Activated CD4-positive, alpha-beta T cell treated with anti-CD3 and anti-CD28 coated beads, Interleukin-2, amount 50 U/mL, for 1 hour (primary cell): ENCODE results near the gene MUTYH.
"Not testable (repeated sequence)": the region's sequence is repeated elsewhere in the genome, so short reads cannot be mapped to it uniquely, and the experiment has no call there.

ENCODE experiments used
- DNase-seq: peaks from one replicate; pipeline ENCODE4 v3.0.0-alpha.2; 2020

The MUTYH gene

GRCh38 chr1:45317166-45317565 lies 23.1 kb downstream of the MUTYH start:
- no peak for DNase-seq

GRCh38 chr1:45314266-45314665 lies 26.0 kb downstream of the MUTYH start:
- DNase-seq: no peak

DNA sequence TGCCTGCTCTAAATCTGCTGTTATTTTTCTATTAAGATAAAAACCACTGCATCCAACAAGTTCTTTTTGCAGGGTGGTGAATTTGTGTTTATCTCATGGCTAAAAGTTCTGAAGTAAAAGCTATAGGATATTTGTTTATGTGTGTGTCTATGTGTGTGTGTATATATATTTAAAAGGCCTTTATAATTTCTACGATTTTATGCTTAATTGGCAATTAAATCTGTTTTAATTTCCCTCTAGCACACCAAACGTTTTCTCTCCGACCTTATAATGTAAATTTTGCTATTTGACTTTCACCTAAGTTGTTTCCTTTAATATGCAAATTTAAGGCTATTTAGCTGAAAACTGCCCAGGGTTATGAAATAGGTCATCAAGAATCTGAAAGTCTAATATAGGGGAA lies 33.3 kb downstream of the MUTYH start:
- DNase-seq: no peak

DNA sequence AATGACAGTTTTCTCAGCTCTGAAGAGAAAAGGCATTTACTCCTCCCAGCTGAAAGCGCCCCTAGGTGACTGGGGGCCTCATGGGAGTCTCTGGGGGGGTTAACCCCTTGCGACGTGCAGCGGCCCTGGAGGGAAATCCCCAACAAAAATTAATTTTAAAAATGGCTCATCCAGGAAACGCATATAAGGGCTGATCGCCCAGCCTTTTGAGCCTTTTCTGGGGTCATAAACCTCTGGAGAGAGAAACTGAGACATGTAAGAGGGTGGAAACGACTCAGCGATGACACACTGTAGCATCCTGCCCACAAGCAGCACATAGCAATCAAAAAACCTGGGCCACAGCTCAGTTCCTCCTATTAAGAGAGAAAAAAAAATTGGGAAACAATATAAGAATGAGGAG lies 33.9 kb downstream of the MUTYH start:
- no peak for DNase-seq

DNA sequence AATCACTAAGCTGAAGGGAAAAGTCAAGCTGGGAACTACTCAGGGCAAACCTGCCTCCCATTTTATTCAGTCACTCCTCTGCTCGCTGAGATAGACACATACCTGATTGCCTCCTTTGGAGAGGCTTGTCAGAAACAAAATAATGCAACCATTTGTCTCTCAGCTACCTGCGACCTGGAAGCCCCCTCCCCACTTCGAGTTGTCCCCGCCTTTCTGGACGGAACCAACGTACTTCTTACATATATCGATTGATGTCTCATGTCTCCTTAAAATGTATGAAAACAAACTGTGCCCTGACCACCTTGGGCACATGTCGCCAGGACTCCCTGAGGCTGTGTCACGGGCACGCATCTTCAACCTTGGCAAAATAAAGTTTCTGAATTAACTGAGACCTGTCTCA lies 35.0 kb downstream of the MUTYH start:
- no peak for DNase-seq

- DNase-seq: no peak
Measured at GRCh38 chr1:45304311-45305081, 35.7 kb downstream of the MUTYH start.

- peak; percentile 98 for DNase-seq
Measured at GRCh38 chr1:45303520-45304310, 36.5 kb downstream of the MUTYH start.

DNA sequence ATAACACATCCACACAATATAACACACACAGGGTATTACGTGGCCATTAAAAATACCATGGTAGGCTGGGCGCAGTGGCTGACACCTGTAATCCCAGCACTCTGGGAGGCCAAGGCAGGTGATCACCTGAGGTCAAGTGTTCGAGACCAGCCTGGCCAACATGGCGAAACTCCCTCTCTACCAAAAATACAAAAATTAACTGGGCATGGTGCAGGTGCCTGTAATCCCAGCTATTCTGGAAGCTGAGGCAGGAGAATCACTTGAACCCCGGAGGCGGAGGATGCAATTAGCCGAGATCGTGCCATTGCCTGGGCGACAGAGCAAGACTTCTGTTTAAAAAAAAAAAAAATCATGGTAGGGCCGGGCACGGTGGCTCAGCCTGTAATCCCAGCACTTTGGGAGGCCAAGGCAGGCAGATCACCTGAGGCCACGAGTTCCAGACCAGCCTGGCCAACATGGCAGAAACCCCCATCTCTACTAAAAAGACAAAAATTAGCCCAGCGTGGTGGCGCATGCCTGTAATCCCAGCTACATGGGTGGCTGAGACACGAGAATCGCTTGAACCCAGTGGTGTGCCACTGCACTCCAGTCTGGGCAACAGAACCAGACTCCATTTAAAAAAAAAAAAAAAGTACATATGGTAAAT lies 37.6 kb downstream of the MUTYH start:
- DNase-seq: no peak

GRCh38 chr1:45300669-45300997 lies 39.6 kb downstream of the MUTYH start:
- DNase-seq: no peak

- peak; percentile 20 for DNase-seq
Measured at GRCh38 chr1:45299981-45300668, 40.1 kb downstream of the MUTYH start.

DNA sequence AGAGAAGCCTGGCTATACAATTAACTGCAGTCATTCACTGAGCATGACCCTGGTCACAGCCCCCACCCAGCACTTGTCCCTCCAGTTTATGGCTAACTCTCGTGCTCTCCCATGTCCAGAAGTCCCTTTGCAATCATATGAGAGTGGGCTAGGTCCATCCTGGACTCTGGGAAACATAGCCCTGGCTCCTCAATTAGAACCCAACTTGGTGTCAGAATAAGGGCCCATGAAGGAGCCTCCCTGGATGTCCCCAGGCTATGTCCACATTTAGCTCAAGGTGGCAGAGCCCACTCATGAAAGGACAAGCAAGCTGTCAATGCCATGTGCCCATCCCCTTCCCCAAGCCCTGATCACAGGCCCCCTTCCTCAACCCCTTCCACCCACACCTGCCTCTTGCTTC lies 40.9 kb downstream of the MUTYH start:
- no peak for DNase-seq

DNA sequence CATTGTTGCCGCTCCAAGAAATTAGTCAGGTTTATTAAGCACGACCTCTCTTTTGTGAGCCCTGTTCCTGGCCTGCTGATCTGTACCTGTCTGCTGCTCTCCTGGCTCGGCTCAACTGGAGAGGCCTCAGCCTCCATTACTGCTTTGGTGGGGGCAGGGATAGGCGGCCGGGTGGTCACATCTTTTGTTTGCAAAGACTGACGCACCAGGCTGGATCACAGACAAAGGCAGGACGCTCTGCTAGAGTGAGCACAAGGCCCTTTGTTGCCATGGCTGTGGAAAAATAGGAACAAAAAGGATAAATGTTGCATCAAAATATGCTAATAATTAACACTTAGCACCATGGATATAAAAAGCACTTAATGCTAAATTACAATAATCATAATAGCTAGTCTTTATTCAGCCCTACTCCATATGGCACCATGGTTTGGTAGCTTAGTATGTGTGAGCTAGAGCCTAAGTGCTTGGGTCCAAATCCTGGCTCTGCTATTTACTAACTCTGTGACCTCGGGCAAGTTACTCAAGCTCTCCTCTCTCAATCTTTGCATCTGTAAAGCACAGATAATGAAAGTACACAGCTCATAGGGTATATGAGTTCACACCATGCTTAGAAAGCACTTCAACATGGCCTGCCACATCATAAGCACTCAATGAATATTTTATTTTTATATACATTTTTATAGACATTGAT lies 42.4 kb downstream of the MUTYH start:
- DNase-seq: no peak

- no peak for DNase-seq
Measured at GRCh38 chr1:45291716-45292115, 48.5 kb downstream of the MUTYH start.

GRCh38 chr1:45291002-45291401 lies 49.2 kb downstream of the MUTYH start:
- DNase-seq: not testable (repeated sequence)

DNA sequence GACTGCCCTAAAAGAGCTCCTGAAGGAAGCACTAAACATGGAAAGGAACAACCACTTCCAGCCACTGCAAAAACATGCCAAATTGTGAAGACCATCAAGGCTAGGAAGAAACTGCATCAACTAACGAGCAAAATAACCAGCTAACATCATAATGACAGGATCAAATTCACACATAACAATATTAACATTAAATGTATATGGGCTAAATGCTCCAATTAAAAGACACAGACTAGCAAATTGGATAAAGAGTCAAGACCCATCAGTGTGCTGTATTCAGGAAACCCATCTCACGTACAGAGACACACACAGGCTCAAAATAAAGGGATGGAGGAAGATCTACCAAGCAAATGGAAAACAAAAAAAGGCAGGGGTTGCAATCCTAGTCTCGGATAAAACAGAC lies 53.7 kb downstream of the MUTYH start:
- DNase-seq: not testable (repeated sequence)

GRCh38 chr1:45284858-45285257 lies 55.4 kb downstream of the MUTYH start:
- DNase-seq: not testable (repeated sequence)

- DNase-seq: no peak
Measured at GRCh38 chr1:45282351-45282750, 57.9 kb downstream of the MUTYH start.
